ENCODE measurements around the gene ANKRD9.
A peak's percentile ranks its signal among the peaks of the same experiment; 100 is the strongest.
"Not testable (repeated sequence)": the region's sequence is repeated elsewhere in the genome, so short reads cannot be mapped to it uniquely, and the experiment has no call there.

ANKRD9 gene

GRCh38 chr14:102509746-102510615 is at the start of gene ANKRD9:
Gene ANKRD9, minus strand, starts transcription at chr14:102509776. Its CDS starts 1,887 bp downstream, at chr14:102507889.
- peaks cover 32 to 49% of the 10 kb centered on the region in 2 donors for H3K4me1 ChIP-seq (ENCODE audit: control insufficient read depth in 2 of 2, insufficient read depth in 2 of 2, low read length in 2 of 2)
- H3K9ac ChIP-seq (ENCODE audit: low read depth in 1 of 2, low read length in 2 of 2) = peak within 1 kb of the TSS; percentile 84 to 98
- H3K27me3 ChIP-seq (ENCODE audit: control insufficient read depth in 2 of 2, insufficient read depth in 2 of 2, low read length in 2 of 2) = no peaks in the 10 kb centered on the region
- H3K36me3 ChIP-seq (ENCODE audit: control insufficient read depth in 2 of 2, insufficient read depth in 2 of 2, low read length in 2 of 2) = peaks cover 8 to 20% of the 10 kb centered on the region in 2 donors
- H3K9me3 ChIP-seq (ENCODE audit: control insufficient read depth in 2 of 2, low read length in 2 of 2) = no peaks in the 10 kb centered on the region
- peak within 1 kb of the TSS; percentile 97 to 98 for H3K27ac ChIP-seq (ENCODE audit: low read depth in 2 of 2, low read length in 2 of 2)
- peak within 1 kb of the TSS; percentile 69 to 76 for H3K4me3 ChIP-seq (ENCODE audit: low read length in 2 of 2)

- Histone ChIP-seq H3K27me3 (ENCODE audit: control insufficient read depth in 2 of 2, insufficient read depth in 2 of 2, low read length in 2 of 2) (no peaks in the 10 kb centered on the region), H3K36me3 (ENCODE audit: control insufficient read depth in 2 of 2, insufficient read depth in 2 of 2, low read length in 2 of 2) (no peaks in the 10 kb centered on the region), H3K9ac (ENCODE audit: low read depth in 1 of 2, low read length in 2 of 2) (no peak overlapping the region), H3K4me1 (ENCODE audit: control insufficient read depth in 2 of 2, insufficient read depth in 2 of 2, low read length in 2 of 2) (peaks cover 4 to 5% of the 10 kb centered on the region in 2 donors), H3K4me3 (ENCODE audit: low read length in 2 of 2) (no peak overlapping the region), H3K9me3 (ENCODE audit: control insufficient read depth in 2 of 2, low read length in 2 of 2) (no peaks in the 10 kb centered on the region), H3K27ac (ENCODE audit: low read depth in 2 of 2, low read length in 2 of 2) (no peak overlapping the region)
Measured at GRCh38 chr14:102558556-102558955, 49.0 kb upstream of the ANKRD9 start.

GRCh38 chr14:102557434-102558226 is 48.1 kb upstream of the ANKRD9 start:
- no peaks in the 10 kb centered on the region for H3K9me3 ChIP-seq (ENCODE audit: control insufficient read depth in 2 of 2, low read length in 2 of 2)
- no peaks in the 10 kb centered on the region for H3K27me3 ChIP-seq (ENCODE audit: control insufficient read depth in 2 of 2, insufficient read depth in 2 of 2, low read length in 2 of 2)
- H3K36me3 ChIP-seq (ENCODE audit: control insufficient read depth in 2 of 2, insufficient read depth in 2 of 2, low read length in 2 of 2) = no peaks in the 10 kb centered on the region
- H3K4me1 ChIP-seq (ENCODE audit: control insufficient read depth in 2 of 2, insufficient read depth in 2 of 2, low read length in 2 of 2) = peaks cover 4 to 9% of the 10 kb centered on the region in 2 donors
- no peak overlapping the region for H3K27ac ChIP-seq (ENCODE audit: low read depth in 2 of 2, low read length in 2 of 2)
- no peak overlapping the region for H3K9ac ChIP-seq (ENCODE audit: low read depth in 1 of 2, low read length in 2 of 2)
- no peak overlapping the region for H3K4me3 ChIP-seq (ENCODE audit: low read length in 2 of 2)

GRCh38 chr14:102556098-102556677 is 46.6 kb upstream of the ANKRD9 start:
- Histone ChIP-seq H3K27me3 (ENCODE audit: control insufficient read depth in 2 of 2, insufficient read depth in 2 of 2, low read length in 2 of 2) (no peaks in the 10 kb centered on the region), H3K4me3 (ENCODE audit: low read length in 2 of 2) (no peak overlapping the region), H3K27ac (ENCODE audit: low read depth in 2 of 2, low read length in 2 of 2) (no peak overlapping the region), H3K9ac (ENCODE audit: low read depth in 1 of 2, low read length in 2 of 2) (no peak overlapping the region), H3K36me3 (ENCODE audit: control insufficient read depth in 2 of 2, insufficient read depth in 2 of 2, low read length in 2 of 2) (no peaks in the 10 kb centered on the region), H3K4me1 (ENCODE audit: control insufficient read depth in 2 of 2, insufficient read depth in 2 of 2, low read length in 2 of 2) (peaks cover 14 to 19% of the 10 kb centered on the region in 2 donors), H3K9me3 (ENCODE audit: control insufficient read depth in 2 of 2, low read length in 2 of 2) (no peaks in the 10 kb centered on the region)

- H3K27me3 ChIP-seq (ENCODE audit: control insufficient read depth in 2 of 2, insufficient read depth in 2 of 2, low read length in 2 of 2) = no peaks in the 10 kb centered on the region
- peak overlapping the region; percentile 65 to 88 for H3K9ac ChIP-seq (ENCODE audit: low read depth in 1 of 2, low read length in 2 of 2)
- H3K27ac ChIP-seq (ENCODE audit: low read depth in 2 of 2, low read length in 2 of 2) = peak overlapping the region; percentile 66 to 76
- peak overlapping the region; percentile 71 to 80 for H3K4me3 ChIP-seq (ENCODE audit: low read length in 2 of 2)
- no peaks in the 10 kb centered on the region for H3K36me3 ChIP-seq (ENCODE audit: control insufficient read depth in 2 of 2, insufficient read depth in 2 of 2, low read length in 2 of 2)
- H3K4me1 ChIP-seq (ENCODE audit: control insufficient read depth in 2 of 2, insufficient read depth in 2 of 2, low read length in 2 of 2) = peaks cover 14 to 19% of the 10 kb centered on the region in 2 donors
- no peaks in the 10 kb centered on the region for H3K9me3 ChIP-seq (ENCODE audit: control insufficient read depth in 2 of 2, low read length in 2 of 2)
Measured at GRCh38 chr14:102554821-102555819, 45.5 kb upstream of the ANKRD9 start.

GRCh38 chr14:102551995-102552705 is 42.6 kb upstream of the ANKRD9 start:
- Histone ChIP-seq H3K27me3 (ENCODE audit: control insufficient read depth in 2 of 2, insufficient read depth in 2 of 2, low read length in 2 of 2) (no peaks in the 10 kb centered on the region), H3K4me1 (ENCODE audit: control insufficient read depth in 2 of 2, insufficient read depth in 2 of 2, low read length in 2 of 2) (peaks cover 14 to 19% of the 10 kb centered on the region in 2 donors), H3K36me3 (ENCODE audit: control insufficient read depth in 2 of 2, insufficient read depth in 2 of 2, low read length in 2 of 2) (no peaks in the 10 kb centered on the region), H3K9me3 (ENCODE audit: control insufficient read depth in 2 of 2, low read length in 2 of 2) (no peaks in the 10 kb centered on the region), H3K9ac (ENCODE audit: low read depth in 1 of 2, low read length in 2 of 2) (peak overlapping the region in 1 of 2 donors; percentile 9), H3K4me3 (ENCODE audit: low read length in 2 of 2) (no peak overlapping the region), H3K27ac (ENCODE audit: low read depth in 2 of 2, low read length in 2 of 2) (peak overlapping the region; percentile 53 to 67)

- H3K4me3 ChIP-seq (ENCODE audit: low read length in 2 of 2) = not testable (repeated sequence)
Measured at GRCh38 chr14:102550927-102551401, 41.4 kb upstream of the ANKRD9 start.

GRCh38 chr14:102548616-102549240 is 39.2 kb upstream of the ANKRD9 start:
- H3K27ac ChIP-seq (ENCODE audit: low read depth in 2 of 2, low read length in 2 of 2) = no peak overlapping the region
- no peak overlapping the region for H3K9ac ChIP-seq (ENCODE audit: low read depth in 1 of 2, low read length in 2 of 2)
- no peaks in the 10 kb centered on the region for H3K9me3 ChIP-seq (ENCODE audit: control insufficient read depth in 2 of 2, low read length in 2 of 2)
- H3K27me3 ChIP-seq (ENCODE audit: control insufficient read depth in 2 of 2, insufficient read depth in 2 of 2, low read length in 2 of 2) = peaks cover 0 to 3% of the 10 kb centered on the region in 2 donors
- H3K4me1 ChIP-seq (ENCODE audit: control insufficient read depth in 2 of 2, insufficient read depth in 2 of 2, low read length in 2 of 2) = peaks cover 16 to 23% of the 10 kb centered on the region in 2 donors
- H3K36me3 ChIP-seq (ENCODE audit: control insufficient read depth in 2 of 2, insufficient read depth in 2 of 2, low read length in 2 of 2) = no peaks in the 10 kb centered on the region
- no peak overlapping the region for H3K4me3 ChIP-seq (ENCODE audit: low read length in 2 of 2)

More at GRCh38 chr14:102550927-102551401, 41.4 kb upstream of the ANKRD9 start:
- H3K4me1 ChIP-seq (ENCODE audit: control insufficient read depth in 2 of 2, insufficient read depth in 2 of 2, low read length in 2 of 2) = peaks cover 14 to 19% of the 10 kb centered on the region in 2 donors
- H3K27ac ChIP-seq (ENCODE audit: low read depth in 2 of 2, low read length in 2 of 2); H3K9me3 ChIP-seq (ENCODE audit: control insufficient read depth in 2 of 2, low read length in 2 of 2); H3K36me3 ChIP-seq (ENCODE audit: control insufficient read depth in 2 of 2, insufficient read depth in 2 of 2, low read length in 2 of 2); H3K27me3 ChIP-seq (ENCODE audit: control insufficient read depth in 2 of 2, insufficient read depth in 2 of 2, low read length in 2 of 2); H3K9ac ChIP-seq (ENCODE audit: low read depth in 1 of 2, low read length in 2 of 2): not testable (repeated sequence)
